ENCODE data around the gene ZNF580.
A peak's percentile ranks its signal among the peaks of the same experiment; 100 is the strongest.

Gene ZNF580

DNA sequence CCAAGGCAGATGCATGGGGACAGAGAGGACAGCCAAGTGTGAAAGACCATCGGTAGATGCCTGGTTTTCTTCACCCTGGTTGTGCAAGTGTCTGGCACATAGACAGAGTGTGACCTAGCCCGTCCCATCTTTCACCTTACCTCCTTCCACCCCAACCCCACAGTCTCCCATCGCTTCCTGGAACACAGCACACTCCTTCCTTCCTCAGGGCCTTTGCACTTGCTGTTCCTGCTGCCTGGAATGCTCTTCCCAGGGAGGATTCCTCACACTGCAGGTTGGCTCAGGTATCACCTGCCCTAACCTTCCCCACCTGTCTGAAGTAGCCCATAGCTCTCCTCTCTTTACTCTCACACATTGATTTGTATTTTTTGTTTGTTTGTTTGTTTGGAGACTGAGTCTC is 44.5 kb upstream of the ZNF580 start:
- TF ChIP-seq, protein P1, sequence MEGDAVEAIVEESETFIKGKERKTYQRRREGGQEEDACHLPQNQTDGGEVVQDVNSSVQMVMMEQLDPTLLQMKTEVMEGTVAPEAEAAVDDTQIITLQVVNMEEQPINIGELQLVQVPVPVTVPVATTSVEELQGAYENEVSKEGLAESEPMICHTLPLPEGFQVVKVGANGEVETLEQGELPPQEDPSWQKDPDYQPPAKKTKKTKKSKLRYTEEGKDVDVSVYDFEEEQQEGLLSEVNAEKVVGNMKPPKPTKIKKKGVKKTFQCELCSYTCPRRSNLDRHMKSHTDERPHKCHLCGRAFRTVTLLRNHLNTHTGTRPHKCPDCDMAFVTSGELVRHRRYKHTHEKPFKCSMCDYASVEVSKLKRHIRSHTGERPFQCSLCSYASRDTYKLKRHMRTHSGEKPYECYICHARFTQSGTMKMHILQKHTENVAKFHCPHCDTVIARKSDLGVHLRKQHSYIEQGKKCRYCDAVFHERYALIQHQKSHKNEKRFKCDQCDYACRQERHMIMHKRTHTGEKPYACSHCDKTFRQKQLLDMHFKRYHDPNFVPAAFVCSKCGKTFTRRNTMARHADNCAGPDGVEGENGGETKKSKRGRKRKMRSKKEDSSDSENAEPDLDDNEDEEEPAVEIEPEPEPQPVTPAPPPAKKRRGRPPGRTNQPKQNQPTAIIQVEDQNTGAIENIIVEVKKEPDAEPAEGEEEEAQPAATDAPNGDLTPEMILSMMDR (IDR thresholded peaks at IDR 0.05; ENCODE audit: low read depth, low read length, missing control alignments), result no peak
- Histone ChIP-seq H3K36me3 (replicated peaks) (peaks cover 32% of the 10 kb centered on the region), H3K27ac (no peak overlapping the region), H3K4me3 (ENCODE audit: low read depth, low read length) (no peak overlapping the region), H3K27me3 (replicated peaks) (no peaks in the 10 kb centered on the region)
- in situ Hi-C loops (cut with HindIII; ENCODE audit: low pct_ligation_motif_present, low sequenced_read_pairs), result no loop called here
- no peak for DNase-seq

- in situ Hi-C loops (cut with HindIII; ENCODE audit: low pct_ligation_motif_present, low sequenced_read_pairs), result no loop called here
- Histone ChIP-seq H3K4me3 (ENCODE audit: low read depth, low read length) (no peak overlapping the region), H3K27me3 (replicated peaks) (no peaks in the 10 kb centered on the region), H3K36me3 (replicated peaks) (peaks cover 28% of the 10 kb centered on the region), H3K27ac (no peak overlapping the region)
- no peak for DNase-seq
- TF ChIP-seq, protein P1 (IDR thresholded peaks at IDR 0.05; ENCODE audit: low read depth, low read length, missing control alignments), result no peak
These were observed 43.3 kb upstream of the ZNF580 start for GRCh38 chr19:55597501-55597921.

- no peak overlapping the region for H3K4me3 ChIP-seq (ENCODE audit: low read depth, low read length)
- no peak overlapping the region for H3K27ac ChIP-seq
- H3K36me3 ChIP-seq (replicated peaks), result peaks cover 25% of the 10 kb centered on the region
- in situ Hi-C loops (cut with HindIII; ENCODE audit: low pct_ligation_motif_present, low sequenced_read_pairs), result no loop called here
- no peak for DNase-seq
- no peaks in the 10 kb centered on the region for H3K27me3 ChIP-seq (replicated peaks)
- TF ChIP-seq, protein P1 (IDR thresholded peaks at IDR 0.05; ENCODE audit: low read depth, low read length, missing control alignments), result no peak
These were observed 42.8 kb upstream of the ZNF580 start for GRCh38 chr19:55598034-55598433.

DNA sequence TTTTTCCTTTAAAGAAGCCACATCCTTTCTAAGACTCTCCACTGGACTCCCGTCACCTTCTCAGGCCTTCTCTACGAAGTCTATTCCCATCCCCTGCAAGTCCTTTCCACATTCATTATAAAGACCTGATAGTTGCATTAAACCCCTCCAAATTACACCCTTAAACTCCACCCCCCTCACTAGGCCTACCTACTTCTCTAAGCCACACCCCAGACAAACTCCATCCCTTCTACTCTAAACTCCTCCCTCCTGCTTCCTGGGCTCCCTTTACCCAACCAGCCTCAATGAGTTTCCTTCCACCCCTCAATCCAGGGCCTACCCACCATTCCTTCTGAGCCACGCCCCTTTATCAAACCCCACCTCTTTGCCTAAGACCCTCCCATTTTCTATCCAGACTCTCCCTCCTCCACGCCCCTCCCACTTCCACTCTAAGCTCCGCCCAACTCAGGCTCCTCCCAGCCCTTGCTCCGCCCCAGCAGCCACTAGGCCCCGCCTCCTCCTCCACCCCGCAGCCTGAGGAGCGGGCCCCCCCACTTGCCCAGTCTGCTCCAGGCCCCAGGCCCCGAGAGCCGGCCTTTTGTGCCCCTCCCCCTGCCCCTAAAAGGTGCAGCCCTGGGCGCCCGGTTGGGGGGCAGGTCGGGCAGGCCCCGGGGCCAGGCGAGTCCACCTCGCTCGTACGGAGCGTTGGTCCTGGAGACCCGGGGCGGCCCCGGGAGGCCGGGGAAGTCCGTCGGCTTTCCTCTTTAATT is 41.9 kb upstream of the ZNF580 start:
- in situ Hi-C loops (cut with HindIII; ENCODE audit: low pct_ligation_motif_present, low sequenced_read_pairs), result no loop called here
- Histone ChIP-seq H3K36me3 (replicated peaks) (peaks cover 23% of the 10 kb centered on the region), H3K27ac (peak overlapping the region; percentile 98), H3K27me3 (replicated peaks) (no peaks in the 10 kb centered on the region), H3K4me3 (ENCODE audit: low read depth, low read length) (peak overlapping the region; percentile 79)
- peak; percentile 94 for DNase-seq
- TF ChIP-seq, protein P1 (IDR thresholded peaks at IDR 0.05; ENCODE audit: low read depth, low read length, missing control alignments), result no peak

DNA sequence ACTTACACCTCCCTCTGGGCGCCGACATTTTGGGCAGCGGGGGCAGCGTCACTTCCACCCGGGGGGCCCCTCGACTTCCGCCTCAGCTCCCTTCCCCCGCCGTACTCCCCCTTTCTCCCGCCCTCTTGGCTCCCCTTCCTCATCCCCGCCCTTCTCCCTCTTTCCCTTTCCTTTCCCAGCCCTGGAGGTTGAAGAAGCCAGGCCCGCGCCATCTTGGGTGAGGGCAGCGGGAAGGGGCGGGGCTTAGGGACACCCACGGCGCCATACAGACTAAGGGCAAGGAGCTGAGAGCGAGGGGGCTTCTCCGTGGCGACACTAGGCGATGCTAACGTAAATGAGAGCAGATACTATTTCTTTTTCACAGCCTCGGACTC is 41.3 kb upstream of the ZNF580 start, which contains the start of gene FIZ1:
FIZ1 (minus strand) TSS at position 50 of the 374 bp plus-strand sequence. CDS start 1,652 bp downstream, outside the sequence.
- H3K27ac ChIP-seq, result peak within 1 kb of the TSS; percentile 98
- DNase-seq, result peak; percentile 98
- H3K27me3 ChIP-seq (replicated peaks), result no peaks in the 10 kb centered on the region
- peaks cover 22% of the 10 kb centered on the region for H3K36me3 ChIP-seq (replicated peaks)
- in situ Hi-C loops (cut with HindIII; ENCODE audit: low pct_ligation_motif_present, low sequenced_read_pairs), result no loop called here
- peak within 1 kb of the TSS; percentile 79 for H3K4me3 ChIP-seq (ENCODE audit: low read depth, low read length)
- TF ChIP-seq, protein P1 (IDR thresholded peaks at IDR 0.05; ENCODE audit: low read depth, low read length, missing control alignments), result no peak

Data from brain microvascular endothelial cell (primary cell).